HFF-Myc (cell line): ENCODE results near the gene PPP1R37.
"Not testable (repeated sequence)": the region's sequence is repeated elsewhere in the genome, so short reads cannot be mapped to it uniquely, and the experiment has no call there.

Source experiments
- DNase-seq: peaks from one replicate; pipeline ENCODE4 v3.0.0-alpha.2; 2011; ENCODE audit warnings: low read depth; ENCODE audit errors: extremely low read depth
- H3K4me3 ChIP-seq: replicated peaks from 2 replicates; pipeline ENCODE4 v1.5.1; 2011; ENCODE audit warnings: low read depth, mild to moderate bottlenecking, control low read depth, low read length
- TF ChIP-seq, protein P1 (sequence below): IDR thresholded peaks from 2 replicates; pipeline ENCODE4 v1.5.1; 2012; ENCODE audit warnings: mild to moderate bottlenecking, low read depth, low read length, control low read depth; ENCODE audit errors: missing control alignments

The PPP1R37 gene

DNA sequence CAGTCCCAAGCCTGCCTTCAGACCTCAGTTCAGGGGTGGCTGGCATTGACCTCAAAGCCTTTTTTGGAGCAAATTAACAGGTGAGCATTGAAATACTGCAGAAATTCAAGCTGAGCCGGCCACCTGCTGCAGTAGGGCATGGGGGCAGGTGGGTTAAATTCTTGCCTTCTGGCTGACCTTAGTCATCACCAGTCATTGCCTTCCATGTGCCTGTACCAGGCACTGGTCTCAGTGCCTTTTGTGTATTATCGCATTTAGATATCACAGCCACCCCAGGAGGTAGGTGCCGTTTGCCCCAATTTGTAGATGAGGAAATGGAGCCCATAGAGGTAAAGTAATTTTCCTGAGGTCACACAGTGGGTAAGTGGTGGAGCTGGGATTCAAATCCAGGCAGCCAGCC lies 7.2 kb downstream of the PPP1R37 start:
- DNase-seq: no peak
- TF ChIP-seq, protein P1, sequence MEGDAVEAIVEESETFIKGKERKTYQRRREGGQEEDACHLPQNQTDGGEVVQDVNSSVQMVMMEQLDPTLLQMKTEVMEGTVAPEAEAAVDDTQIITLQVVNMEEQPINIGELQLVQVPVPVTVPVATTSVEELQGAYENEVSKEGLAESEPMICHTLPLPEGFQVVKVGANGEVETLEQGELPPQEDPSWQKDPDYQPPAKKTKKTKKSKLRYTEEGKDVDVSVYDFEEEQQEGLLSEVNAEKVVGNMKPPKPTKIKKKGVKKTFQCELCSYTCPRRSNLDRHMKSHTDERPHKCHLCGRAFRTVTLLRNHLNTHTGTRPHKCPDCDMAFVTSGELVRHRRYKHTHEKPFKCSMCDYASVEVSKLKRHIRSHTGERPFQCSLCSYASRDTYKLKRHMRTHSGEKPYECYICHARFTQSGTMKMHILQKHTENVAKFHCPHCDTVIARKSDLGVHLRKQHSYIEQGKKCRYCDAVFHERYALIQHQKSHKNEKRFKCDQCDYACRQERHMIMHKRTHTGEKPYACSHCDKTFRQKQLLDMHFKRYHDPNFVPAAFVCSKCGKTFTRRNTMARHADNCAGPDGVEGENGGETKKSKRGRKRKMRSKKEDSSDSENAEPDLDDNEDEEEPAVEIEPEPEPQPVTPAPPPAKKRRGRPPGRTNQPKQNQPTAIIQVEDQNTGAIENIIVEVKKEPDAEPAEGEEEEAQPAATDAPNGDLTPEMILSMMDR: no peak
- no peak overlapping the region for H3K4me3 ChIP-seq

DNA sequence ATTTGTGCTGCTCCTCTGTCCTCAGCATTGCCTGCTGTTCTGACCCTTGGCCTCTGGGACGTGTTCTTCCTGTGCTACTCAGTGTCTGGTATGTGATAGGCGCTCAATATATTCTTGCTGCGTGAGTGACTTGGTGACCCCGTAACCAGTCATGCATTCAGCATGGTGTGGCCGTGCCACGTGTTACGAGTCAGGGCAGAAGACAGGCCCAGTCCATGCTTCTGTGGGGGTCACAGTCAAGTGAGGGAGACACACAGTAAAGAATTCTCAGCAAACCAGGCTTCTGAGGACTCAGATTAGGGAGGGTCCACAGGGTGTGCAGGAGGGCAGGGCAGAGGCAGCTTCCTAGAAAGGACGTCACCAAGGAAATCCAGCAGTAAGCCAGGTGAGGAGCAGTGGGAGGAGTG lies 7.9 kb downstream of the PPP1R37 start:
- TF ChIP-seq, protein P1: no peak
- no peak overlapping the region for H3K4me3 ChIP-seq
- no peak for DNase-seq

DNA sequence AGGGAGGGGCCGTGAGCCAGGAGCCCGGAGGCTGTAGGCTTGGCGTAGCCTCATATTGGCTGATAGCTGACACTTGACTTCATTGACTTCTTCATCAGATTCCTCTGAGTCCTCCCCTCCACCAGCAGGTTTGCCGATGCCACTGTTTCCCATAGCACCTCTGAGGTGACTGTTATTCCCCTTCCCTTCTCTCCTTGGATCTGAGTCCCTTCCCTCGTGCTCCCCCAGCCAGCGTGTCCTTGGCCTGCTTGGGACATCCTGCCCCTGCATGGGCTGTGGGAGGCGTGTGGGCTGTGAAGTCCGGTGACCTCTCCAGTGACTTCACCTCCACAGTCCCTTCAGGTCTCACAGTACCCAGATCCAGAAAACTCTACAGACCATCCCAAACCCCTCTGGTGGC lies 8.8 kb downstream of the PPP1R37 start:
- TF ChIP-seq, protein P1: no peak

DNA sequence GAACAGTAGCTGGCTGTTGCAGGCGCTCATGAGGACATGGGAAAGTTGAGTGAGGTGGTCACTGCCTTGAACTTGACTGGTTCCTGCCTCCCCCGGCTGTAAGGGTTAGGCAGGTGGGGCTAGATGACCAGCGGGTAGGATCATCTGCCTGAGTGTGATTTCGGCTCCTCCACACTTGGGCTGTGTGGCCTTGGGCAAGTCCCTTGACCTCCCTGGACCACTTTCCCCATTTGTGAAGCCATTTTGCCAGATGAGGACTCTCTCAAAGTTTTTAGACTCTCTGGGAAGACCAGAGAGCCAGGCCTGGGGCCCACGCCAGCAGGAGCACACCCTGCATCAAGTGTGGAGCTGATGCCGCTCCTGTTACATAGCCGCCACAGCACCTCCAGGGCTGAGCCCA lies 9.5 kb downstream of the PPP1R37 start:
- TF ChIP-seq, protein P1: no peak
- no peak overlapping the region for H3K4me3 ChIP-seq
- DNase-seq: no peak

More for the DNA sequence above, 8.8 kb downstream of the PPP1R37 start:
- no peak for DNase-seq
- H3K4me3 ChIP-seq: no peak overlapping the region

DNA sequence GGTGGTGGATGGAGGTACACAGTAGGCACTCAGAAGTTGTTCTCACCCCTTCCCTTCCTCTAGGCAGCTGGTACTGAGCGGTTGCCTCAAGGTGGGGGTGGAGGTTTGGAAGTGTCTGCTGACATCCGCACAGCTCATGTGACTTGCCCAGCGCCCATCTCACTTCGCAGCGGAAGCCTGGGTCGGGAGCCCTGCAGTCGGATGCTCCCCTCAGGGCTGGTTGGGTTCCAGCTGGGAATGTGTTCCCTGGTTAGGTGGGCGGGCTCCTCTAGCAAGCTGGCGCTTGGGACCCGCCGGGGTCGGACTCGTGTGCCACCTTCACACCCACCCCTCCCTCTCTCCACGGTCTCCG lies 10.2 kb downstream of the PPP1R37 start:
- TF ChIP-seq, protein P1: no peak
- 0 out of 2 replicates have a peak overlapping the region, but pooled peaks have one; percentile 1 for H3K4me3 ChIP-seq
- no peak for DNase-seq

DNA sequence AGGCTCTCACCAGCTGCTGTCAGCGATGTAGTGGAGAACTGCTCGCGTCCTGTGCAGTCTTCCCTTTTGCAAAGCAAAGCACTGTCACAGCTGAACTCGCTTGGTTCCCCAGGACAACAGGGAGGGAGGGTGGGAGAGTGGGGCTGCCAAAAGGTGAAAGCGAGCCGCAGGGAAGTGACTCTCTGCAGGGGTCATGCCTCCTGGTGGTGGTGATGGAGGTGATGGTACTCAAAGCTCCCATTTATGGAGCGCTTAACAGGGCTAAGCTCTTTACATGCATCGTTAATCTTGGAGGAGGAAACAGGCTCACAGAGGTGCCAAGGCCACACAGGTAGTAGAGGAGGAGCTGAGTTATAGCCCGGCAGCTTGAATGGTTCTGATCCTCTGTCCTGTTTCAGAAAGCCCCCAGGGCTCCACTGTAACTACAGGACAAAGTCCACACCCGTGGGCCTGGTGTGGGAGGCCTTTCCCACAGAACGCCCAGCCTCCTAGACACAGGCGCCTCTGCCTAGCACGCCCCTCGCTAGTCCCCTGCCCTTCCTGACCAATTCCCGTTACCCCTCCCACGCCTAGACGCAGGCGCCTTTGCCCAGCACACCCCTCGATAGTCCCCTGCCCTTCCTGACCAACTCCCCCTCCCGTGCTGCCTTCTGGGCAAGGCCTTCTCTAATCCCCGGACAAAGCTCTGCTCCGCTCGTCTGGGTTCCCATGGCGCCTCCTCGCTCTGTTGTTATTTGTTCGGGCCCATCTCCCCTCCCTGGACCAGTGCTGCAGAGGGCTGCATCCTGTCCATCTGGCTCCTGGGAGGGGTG lies 10.7 kb downstream of the PPP1R37 start:
- no peak overlapping the region for H3K4me3 ChIP-seq
- TF ChIP-seq, protein P1: no peak
- no peak for DNase-seq

DNA sequence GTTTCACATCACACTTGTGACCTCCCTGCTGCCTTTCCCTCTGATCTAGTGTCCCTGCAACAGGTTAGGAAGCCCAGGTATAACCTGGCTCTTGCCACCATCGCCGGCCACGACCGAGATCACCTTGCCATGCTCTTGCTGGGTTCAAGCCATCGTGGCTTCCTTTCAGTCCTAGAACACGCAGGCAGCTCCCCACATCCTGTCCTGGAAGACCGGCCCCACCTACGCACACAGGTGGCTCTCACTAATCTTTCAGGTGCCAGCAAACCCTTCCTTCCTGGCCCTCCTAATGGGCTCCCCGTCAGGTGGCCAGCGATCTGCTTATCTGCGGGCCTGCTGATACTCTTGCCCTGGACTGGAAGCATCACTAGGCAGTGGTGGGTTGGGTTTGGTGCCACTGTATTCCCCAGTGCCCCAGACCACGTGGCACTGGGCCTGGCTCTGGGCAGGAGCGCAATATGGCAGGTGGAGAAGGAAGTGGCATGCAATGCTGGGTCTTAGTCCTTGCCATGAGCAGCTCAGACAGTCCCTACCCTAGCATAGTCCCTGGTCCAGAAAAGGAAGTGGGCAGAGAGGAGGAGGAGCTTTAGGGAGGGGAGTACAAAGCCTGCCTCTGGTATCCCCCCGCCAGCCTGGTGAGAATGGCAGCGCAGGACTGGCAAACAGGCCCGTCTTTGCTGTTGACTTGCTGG lies 11.8 kb downstream of the PPP1R37 start:
- TF ChIP-seq, protein P1: no peak
- DNase-seq: no peak
- H3K4me3 ChIP-seq: no peak overlapping the region

DNA sequence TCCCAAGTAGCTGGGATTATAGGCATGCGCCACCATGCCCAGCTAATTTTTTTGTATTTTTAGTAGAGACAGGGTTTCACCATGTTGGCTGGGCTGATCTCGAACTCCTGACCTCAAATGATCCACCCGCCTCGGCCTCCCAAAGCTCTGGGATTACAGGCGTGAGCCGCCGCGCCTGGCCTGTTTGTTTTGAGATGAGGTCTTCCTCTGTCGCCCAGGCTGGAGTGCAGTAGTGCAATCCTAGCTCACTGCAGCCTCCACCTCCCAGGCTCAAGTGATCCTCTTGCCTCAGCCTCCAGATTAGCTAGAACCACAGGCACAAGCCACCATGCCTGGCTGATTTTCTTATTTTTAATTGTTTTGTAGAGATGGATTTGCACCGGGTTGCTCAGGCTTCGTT lies 13.4 kb downstream of the PPP1R37 start:
- DNase-seq, H3K4me3 ChIP-seq: not testable (repeated sequence)
